CD14-positive monocyte (primary cell): Measurements from ENCODE around the gene AGR3. TPM values are rescaled to one million over a fixed set of nuclear protein-coding genes. Genes with fewer than 3 reads are reported as not detected.

ENCODE experiments used
- DNase-seq, 3 donors: peaks; one replicate each; pipeline ENCODE4 v3.0.0-alpha.2; 2011 to 2022
- H2AFZ ChIP-seq: 2 replicates; pipeline ENCODE4 v1.6.0; 2012; ENCODE audit warnings: mild to moderate bottlenecking, low read depth, low read length, inconsistent platforms; ENCODE audit not compliant: insufficient read depth, poor library complexity, severe bottlenecking
- H3K27ac ChIP-seq, 2 donors: 1 replicate in 1 of 2; 2 replicates in 1 of 2; pipeline ENCODE4 v1.5.1; 2012 to 2013; ENCODE audit warnings: low read length in 2 of 2, control low read depth in 1 of 2, inconsistent platforms in 1 of 2, low read depth in 1 of 2, mild to moderate bottlenecking in 1 of 2
- H3K27me3 ChIP-seq, 2 donors: one replicate each; pipeline versions ENCODE4 v1.6.0 to v1.6.1; 2011 to 2013; ENCODE audit warnings: low read length in 2 of 2; ENCODE audit not compliant: control insufficient read depth in 2 of 2, insufficient read depth in 2 of 2
- H3K36me3 ChIP-seq, 2 donors: replicated peaks in 1 of 2; 1 replicate in 1 of 2; 2 replicates in 1 of 2; pipeline versions ENCODE4 v1.5.1 to v1.6.1; 2012 to 2013; ENCODE audit warnings: low read length in 2 of 2, control low read depth in 1 of 2, inconsistent platforms in 1 of 2, mild to moderate bottlenecking in 1 of 2; ENCODE audit not compliant: insufficient read depth in 2 of 2, control insufficient read depth in 1 of 2
- H3K4me1 ChIP-seq, 2 donors: 1 replicate in 1 of 2; 2 replicates in 1 of 2; pipeline versions ENCODE4 v1.5.1 to v1.6.1; 2012 to 2013; ENCODE audit warnings: low read length in 2 of 2, control low read depth in 1 of 2, inconsistent platforms in 1 of 2, mild to moderate bottlenecking in 1 of 2, moderate library complexity in 1 of 2; ENCODE audit not compliant: insufficient read depth in 2 of 2, control insufficient read depth in 1 of 2
- H3K4me2 ChIP-seq: replicated peaks from 2 replicates; pipeline ENCODE3; 2012; ENCODE audit warnings: low read length, moderate library complexity, mild to moderate bottlenecking; ENCODE audit not compliant: poor library complexity, severe bottlenecking; ENCODE audit errors: extremely low read depth
- H3K4me3 ChIP-seq, 3 experiments: fragments of 200-600 bp in 1 of 3; sonication (generic) in 1 of 3; replicated peaks in 1 of 3; 1 replicate in 2 of 3; 2 replicates in 1 of 3; pipeline ENCODE4 v1.5.1; 2011 to 2013; ENCODE audit warnings: low read length in 3 of 3, mild to moderate bottlenecking in 3 of 3, control low read depth in 2 of 3, low read depth in 2 of 3, inconsistent platforms in 1 of 3, moderate library complexity in 1 of 3
- H3K79me2 ChIP-seq: 2 replicates; pipeline ENCODE4 v1.6.0; 2012; ENCODE audit warnings: mild to moderate bottlenecking, control low read depth, inconsistent platforms, low read length, moderate library complexity; ENCODE audit not compliant: insufficient read depth
- H3K9ac ChIP-seq: 2 replicates; pipeline ENCODE4 v1.6.0; 2017; ENCODE audit warnings: low read length, mild to moderate bottlenecking; ENCODE audit not compliant: insufficient read depth, poor library complexity, severe bottlenecking
- H3K9me3 ChIP-seq, 2 donors: replicated peaks in 1 of 2; 1 replicate in 1 of 2; 2 replicates in 1 of 2; pipeline versions ENCODE4 v1.5.1 to v1.6.1; 2012 to 2013; ENCODE audit warnings: low read length in 2 of 2, control low read depth in 1 of 2; ENCODE audit not compliant: control insufficient read depth in 1 of 2, insufficient read depth in 1 of 2
- H4K20me1 ChIP-seq: 2 replicates; pipeline ENCODE4 v1.6.0; 2012; ENCODE audit warnings: mild to moderate bottlenecking, low read length, control low read depth, moderate library complexity; ENCODE audit not compliant: insufficient read depth
- H3K27ac Mint-ChIP-seq, 7 donors: one replicate each; pipeline ENCODE4 v1.8.0; 2020; ENCODE audit warnings: mild to moderate bottlenecking in 7 of 7, mixed read lengths in 7 of 7, moderate library complexity in 6 of 7, inconsistent platforms in 2 of 7
- H3K27me3 Mint-ChIP-seq, 3 donors: one replicate each; pipeline ENCODE4 v1.8.0; 2021 to 2022; ENCODE audit warnings: low read depth in 3 of 3, mild to moderate bottlenecking in 3 of 3, mixed read lengths in 3 of 3, moderate library complexity in 3 of 3, inconsistent platforms in 1 of 3
- H3K36me3 Mint-ChIP-seq, 2 donors: one replicate each; pipeline ENCODE4 v1.8.0; 2020; ENCODE audit warnings: mixed read lengths in 2 of 2, inconsistent platforms in 1 of 2, mild to moderate bottlenecking in 1 of 2
- H3K4me1 Mint-ChIP-seq: one replicate; pipeline ENCODE4 v1.8.0; 2020; ENCODE audit warnings: mild to moderate bottlenecking, mixed read lengths
- H3K4me3 Mint-ChIP-seq, 2 donors: one replicate each; pipeline ENCODE4 v1.8.0; 2020; ENCODE audit warnings: mild to moderate bottlenecking in 2 of 2, mixed read lengths in 2 of 2, moderate library complexity in 1 of 2
- H3K9me3 Mint-ChIP-seq, 7 donors: one replicate each; pipeline ENCODE4 v1.8.0; 2020 to 2022; ENCODE audit warnings: mixed read lengths in 7 of 7, mild to moderate bottlenecking in 6 of 7, moderate library complexity in 6 of 7, inconsistent platforms in 2 of 7
- WGBS: methylation state at CpG from one replicate; pipeline ENCODE4 v1.1.5; 2013; ENCODE audit warnings: missing lambda C conversion rate; ENCODE audit not compliant: insufficient coverage; 5-methylcytosine and 5-hydroxymethylcytosine counted together
- intact Hi-C, 2 donors: fragments of 100-400 bp; cut with micrococcal nuclease; formaldehyde crosslinking; loops; one replicate each; pipeline versions ENCODE4 v1.15.0 to v1.15.1; 2023
- polyA plus RNA-seq, 3 donors: library from polyadenylated mRNA; depleted of rRNA in 1 of 3; unstranded in 2 of 3; stranded (reverse) in 1 of 3; fragments of 300-500 nt in 2 of 3; fragments of >200 nt in 1 of 3; fragmentation: Illumina TruSeq in 2 of 3; gene quantifications; 1 replicate in 2 of 3; 2 replicates in 1 of 3; pipeline ENCODE4 v1.2.3, GENCODE V29; 2012 to 2021
- TF ChIP-seq, protein P1 (sequence below): fragments of 200-600 bp; IDR thresholded peaks from one replicate; pipeline ENCODE4 v1.8.0; 2022; ENCODE audit warnings: antibody characterized with exemption, mild to moderate bottlenecking

AGR3 gene
- polyA plus RNA-seq, 3 donors = not detected

DNA sequence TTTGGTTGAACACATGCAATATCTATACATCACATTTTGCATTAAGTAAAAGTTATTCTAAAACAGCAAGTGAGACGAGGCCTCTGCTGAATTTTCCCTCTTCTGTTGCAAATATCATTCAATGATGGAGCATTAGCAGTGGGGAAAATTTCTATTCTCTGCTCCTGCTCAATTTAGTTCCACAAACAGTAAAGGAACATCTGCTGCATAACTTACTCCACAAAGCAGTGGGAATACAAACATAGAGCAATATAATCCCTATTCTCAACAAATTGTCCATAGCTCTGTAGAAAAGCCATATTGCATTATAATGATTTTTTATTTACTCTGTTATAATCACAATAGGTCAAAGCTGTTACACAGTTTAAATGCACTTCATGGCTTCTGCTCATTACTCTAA is 5.9 kb downstream of the AGR3 start:
- no peak for DNase-seq
- intact Hi-C loops = no loop called here
- Mint-ChIP-seq H3K4me3 (no peak overlapping the region), H3K4me1 (no peaks in the 10 kb centered on the region), H3K27me3 (no peaks in the 10 kb centered on the region), H3K9me3 (peaks cover 0 to 9% (median 4%) of the 10 kb centered on the region in 7 donors), H3K27ac (no peak overlapping the region), H3K36me3 (no peaks in the 10 kb centered on the region)
- Histone ChIP-seq H4K20me1 (no peaks in the 10 kb centered on the region), H3K27ac (no peak overlapping the region), H3K4me3 (no peak overlapping the region), H3K36me3 (no peaks in the 10 kb centered on the region), H3K27me3 (no peaks in the 10 kb centered on the region), H3K4me1 (no peaks in the 10 kb centered on the region), H3K4me2 (no peak overlapping the region), H3K79me2 (no peaks in the 10 kb centered on the region), H2AFZ (no peak overlapping the region), H3K9me3 (peaks cover 0 to 4% of the 10 kb centered on the region in 2 donors), H3K9ac (no peak overlapping the region)
- WGBS = no CpG with 5 or more reads among the region's 1 CpG
- TF ChIP-seq, protein P1, sequence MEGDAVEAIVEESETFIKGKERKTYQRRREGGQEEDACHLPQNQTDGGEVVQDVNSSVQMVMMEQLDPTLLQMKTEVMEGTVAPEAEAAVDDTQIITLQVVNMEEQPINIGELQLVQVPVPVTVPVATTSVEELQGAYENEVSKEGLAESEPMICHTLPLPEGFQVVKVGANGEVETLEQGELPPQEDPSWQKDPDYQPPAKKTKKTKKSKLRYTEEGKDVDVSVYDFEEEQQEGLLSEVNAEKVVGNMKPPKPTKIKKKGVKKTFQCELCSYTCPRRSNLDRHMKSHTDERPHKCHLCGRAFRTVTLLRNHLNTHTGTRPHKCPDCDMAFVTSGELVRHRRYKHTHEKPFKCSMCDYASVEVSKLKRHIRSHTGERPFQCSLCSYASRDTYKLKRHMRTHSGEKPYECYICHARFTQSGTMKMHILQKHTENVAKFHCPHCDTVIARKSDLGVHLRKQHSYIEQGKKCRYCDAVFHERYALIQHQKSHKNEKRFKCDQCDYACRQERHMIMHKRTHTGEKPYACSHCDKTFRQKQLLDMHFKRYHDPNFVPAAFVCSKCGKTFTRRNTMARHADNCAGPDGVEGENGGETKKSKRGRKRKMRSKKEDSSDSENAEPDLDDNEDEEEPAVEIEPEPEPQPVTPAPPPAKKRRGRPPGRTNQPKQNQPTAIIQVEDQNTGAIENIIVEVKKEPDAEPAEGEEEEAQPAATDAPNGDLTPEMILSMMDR = no peak

DNA sequence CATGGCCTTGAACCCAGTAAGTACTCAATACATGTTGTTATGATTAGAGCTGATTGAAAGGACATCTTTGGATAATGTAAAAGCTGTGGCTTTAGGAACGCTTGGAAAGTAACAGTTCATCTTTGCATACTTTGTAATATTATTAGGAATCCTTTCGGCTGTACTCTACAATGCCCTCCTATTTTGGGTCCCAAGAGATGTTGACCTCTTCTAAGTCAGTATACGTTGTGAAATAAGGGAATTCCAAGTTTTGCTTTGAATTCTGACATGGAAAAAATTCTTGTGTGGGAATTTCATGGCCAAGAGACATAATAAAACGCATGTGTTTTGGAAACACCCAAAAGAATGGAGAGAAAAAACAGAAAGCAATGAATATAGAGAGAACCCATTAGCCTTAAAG is 7.7 kb downstream of the AGR3 start:
- no peaks in the 10 kb centered on the region for H3K36me3 Mint-ChIP-seq
- Histone ChIP-seq H2AFZ (no peak overlapping the region), H3K4me1 (no peaks in the 10 kb centered on the region), H3K4me2 (no peak overlapping the region), H3K79me2 (no peaks in the 10 kb centered on the region), H4K20me1 (no peaks in the 10 kb centered on the region), H3K9me3 (peaks cover 0 to 4% of the 10 kb centered on the region in 2 donors), H3K27me3 (no peaks in the 10 kb centered on the region), H3K36me3 (no peaks in the 10 kb centered on the region), H3K4me3 (no peak overlapping the region), H3K27ac (no peak overlapping the region), H3K9ac (no peak overlapping the region)
- no peaks in the 10 kb centered on the region for H3K4me1 Mint-ChIP-seq
- H3K9me3 Mint-ChIP-seq = peaks cover 0 to 7% (median 4%) of the 10 kb centered on the region in 7 donors
- DNase-seq = no peak
- H3K27me3 Mint-ChIP-seq = no peaks in the 10 kb centered on the region
- H3K27ac Mint-ChIP-seq = no peak overlapping the region
- WGBS = no CpG with 5 or more reads among the region's 4 CpGs
- TF ChIP-seq, protein P1 = no peak
- intact Hi-C loops = no loop called here
- H3K4me3 Mint-ChIP-seq = no peak overlapping the region
